ENCODE data around the gene FXYD5. TPM values are rescaled to one million over a fixed set of nuclear protein-coding genes. Genes with fewer than 3 reads are reported as not detected.

The FXYD5 gene
- total and polyA plus RNA-seq, 9 of the 15 experiments (the other 6 are each of a cell fraction or from before 2014, with no cell fraction given): 104 to 537 (median 174) TPM

DNA sequence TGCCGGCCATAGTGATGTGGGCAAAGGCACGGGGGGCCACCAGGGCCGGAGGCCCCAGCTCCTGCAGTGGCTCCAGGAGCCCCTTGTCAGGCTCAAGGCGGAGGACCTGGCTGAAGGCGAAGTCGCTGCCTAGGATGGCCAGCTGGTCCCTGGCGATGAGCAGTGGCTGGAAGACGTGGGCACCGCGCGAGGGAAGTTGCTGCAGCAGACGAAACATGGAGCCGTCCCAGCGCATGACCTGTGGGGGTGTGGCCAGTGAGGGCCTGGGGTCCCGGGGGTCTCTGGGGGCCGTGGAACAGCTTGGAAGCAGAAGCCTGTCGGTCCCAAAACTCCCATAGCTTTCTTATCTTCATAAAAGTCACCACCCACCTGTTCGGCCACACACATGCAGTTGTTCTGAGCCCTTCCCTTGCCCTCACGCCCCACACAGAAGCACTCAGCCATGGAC lies 29.2 kb upstream of the FXYD5 start:
- intact Hi-C loops (cut with micrococcal nuclease) (no loop called here), in situ Hi-C loops (cut with MboI) (loop anchor here (5.0 kb wide), 1 partner anchor 58 kb away; no protein-coding TSS in a partner anchor)
- BruUV-seq (replicated peaks): no TSS peak
- FAIRE-seq: no peak
- 74% methylated on average over 18 of the region's 19 CpGs for WGBS (ENCODE audit: insufficient coverage, low coverage, missing lambda C conversion rate)
- TF ChIP-seq FOXA3 (CRISPR knock-in tag; conservative IDR thresholded peaks at IDR 0.05 in 1 of 2, IDR thresholded peaks at IDR 0.05 in 1 of 2): no peak
- 0 out of 2 replicates have a peak, but pooled peaks have one; percentile 17 for TF ChIP-seq ZBTB7A (IDR thresholded peaks at IDR 0.05; ENCODE audit: borderline replicate concordance, control insufficient read depth, low read depth, low read length)
- Histone ChIP-seq H3K27me3 (ENCODE audit: control insufficient read depth in 2 of 2, insufficient read depth in 2 of 2, low read length in 2 of 2) (peaks cover 0 to 10% of the 10 kb centered on the region in 2 experiments; a peak in 1 of 5 replicates), H3K4me1 (replicated peaks in 1 of 2; ENCODE audit: control insufficient read depth in 2 of 2, insufficient read depth in 2 of 2, low read length in 2 of 2) (peaks cover 8 to 34% of the 10 kb centered on the region in 2 experiments; a peak in 4 of 5 replicates), H3K9me3 (replicated peaks; ENCODE audit: control insufficient read depth, insufficient read depth, low read depth, low read length) (no peaks in the 10 kb centered on the region), H3K36me3 (ENCODE audit: control insufficient read depth, insufficient read depth, low read length) (no peaks in the 10 kb centered on the region), H3K4me2 (ENCODE audit: insufficient read depth, low read length) (peak overlapping the region; percentile 92; the same call in 1 of the 2 replicates), H4K20me1 (replicated peaks; ENCODE audit: control insufficient read depth, insufficient read depth, low read length) (no peaks in the 10 kb centered on the region), H3K79me2 (ENCODE audit: control insufficient read depth, insufficient read depth, low read length) (no peaks in the 10 kb centered on the region), H3K9me1 (ENCODE audit: control insufficient read depth, insufficient read depth, low read length) (no peaks in the 10 kb centered on the region), H3K9ac (ENCODE audit: insufficient read depth in 1 of 2, low read depth in 2 of 2, low read length in 2 of 2) (peak overlapping the region in 1 of 2 experiments; percentile 59; a peak in 2 of 4 replicates), H3K27ac (ENCODE audit: extremely low read depth, low read depth, low read length) (no peak overlapping the region), H3K4me3 (no peak overlapping the region), H2AFZ (ENCODE audit: low read depth, low read length) (peak overlapping the region; percentile 99; the same call in 1 of the 2 replicates)
- no peak for ATAC-seq
- POLR2A ChIA-PET: interaction anchor here (0.6 to 0.7 kb wide), 2 partner anchors 17 to 376 kb away, joined by 3 to 4 read pairs; no protein-coding TSS in a partner anchor
- DNase-seq (ENCODE audit: extremely low read depth in 1 of 4, low spot score in 3 of 4): no peak
- CTCF ChIA-PET (ENCODE audit: low intra/inter-chr PET ratio): no interaction called here
